Myocyte (in vitro differentiated cells): ENCODE data around the gene LCN15. TPM values are rescaled to one million over a fixed set of nuclear protein-coding genes. Genes with fewer than 3 reads are reported as not detected.
A peak's percentile ranks its signal among the peaks of the same experiment; 100 is the strongest.

Source experiments
- DNase-seq: peaks from one replicate; pipeline ENCODE4 v3.0.0-alpha.2; 2012; ENCODE audit warnings: low read depth
- total RNA-seq: library from RNA; depleted of rRNA; stranded (reverse); fragments of >200 nt; gene quantifications from 2 replicates; pipeline ENCODE4 v1.2.3, GENCODE V29; 2014

LCN15 gene
- total RNA-seq, 1 donor from 2014 or later: not detected

DNA sequence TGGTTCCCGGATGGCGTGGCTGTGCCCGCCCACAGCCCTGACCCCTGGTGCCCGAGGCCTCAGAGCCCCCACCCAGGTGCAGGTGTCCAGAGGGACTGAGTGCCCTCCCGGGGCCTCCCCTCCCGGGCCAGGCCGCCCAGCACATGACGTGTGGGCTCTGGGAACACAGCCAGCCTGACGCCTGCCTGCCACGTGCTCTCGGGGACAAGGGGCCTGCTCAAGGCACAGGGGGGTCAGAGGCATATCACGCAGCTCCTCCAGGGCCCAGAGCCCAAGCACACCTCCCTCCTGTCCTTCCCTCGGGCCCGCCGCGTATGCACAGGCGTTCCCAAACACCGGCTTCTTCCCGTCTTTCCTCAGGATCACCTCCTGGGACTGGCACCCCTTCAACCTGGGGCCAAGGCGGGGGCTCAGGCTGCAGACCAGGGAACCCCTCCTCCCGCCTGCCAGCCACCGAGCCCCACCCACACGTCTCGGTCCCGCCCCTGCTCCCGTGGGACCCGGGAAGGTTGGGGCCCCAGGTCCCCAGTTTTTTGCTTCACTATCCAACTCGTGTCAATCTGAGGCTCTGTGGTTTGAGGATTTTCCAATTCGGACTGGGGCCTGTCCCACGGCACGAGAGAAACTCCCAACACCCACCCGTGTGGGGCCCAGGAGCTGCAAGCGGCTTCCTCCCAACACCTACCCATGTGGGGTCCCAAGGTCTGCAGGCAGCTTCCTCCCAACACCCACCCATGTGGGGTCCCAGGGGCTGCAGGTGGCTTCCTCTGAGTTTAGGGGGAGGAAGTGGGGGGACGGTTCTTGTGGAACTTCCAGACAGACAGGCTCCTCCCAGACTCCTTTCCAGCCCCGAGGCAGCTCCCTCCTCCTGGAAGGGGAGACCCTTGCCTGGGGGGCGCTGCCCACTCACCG, 23.1 kb downstream of the LCN15 start:
- no peak for DNase-seq

DNA sequence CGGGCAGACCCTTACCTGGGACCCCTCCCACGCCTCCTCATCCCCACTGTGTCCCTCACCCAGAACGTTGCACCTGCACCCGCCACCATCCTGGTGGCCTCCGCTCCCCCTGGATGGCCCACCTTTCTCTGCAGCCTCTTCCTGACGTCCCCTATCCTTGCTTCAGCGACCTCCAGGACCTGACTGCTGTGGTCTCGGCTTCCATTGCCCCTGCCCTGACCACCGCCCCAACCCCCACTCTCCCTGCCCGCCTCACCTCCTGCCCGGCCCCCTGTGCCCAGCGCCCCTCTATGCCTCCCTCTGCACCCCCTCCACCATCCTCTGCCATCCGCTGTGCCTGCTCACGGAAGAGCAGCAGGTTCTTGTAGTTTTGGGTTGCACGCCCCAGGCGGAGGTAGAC, 23.8 kb downstream of the LCN15 start:
- DNase-seq: no peak

DNA sequence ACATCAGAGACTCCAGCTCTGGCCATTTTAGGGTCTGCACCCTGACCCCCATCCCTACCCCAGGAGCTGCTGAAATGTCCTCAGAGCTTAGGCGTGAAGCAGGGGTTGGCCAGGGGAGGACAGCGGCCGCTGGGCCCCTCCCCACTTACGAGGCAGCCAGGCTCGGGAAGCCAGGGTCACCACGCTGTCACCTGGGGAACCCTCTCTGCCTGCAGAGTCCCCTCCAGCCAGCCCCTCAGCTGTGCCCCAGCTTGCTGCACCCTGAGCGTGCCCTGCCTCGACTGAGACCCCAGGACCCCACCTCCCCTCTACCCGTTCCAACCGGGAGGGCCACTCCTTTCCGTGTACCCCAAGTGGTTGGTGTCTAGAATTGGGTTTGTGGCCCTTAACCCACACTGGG, 24.2 kb downstream of the LCN15 start:
- no peak for DNase-seq

DNA sequence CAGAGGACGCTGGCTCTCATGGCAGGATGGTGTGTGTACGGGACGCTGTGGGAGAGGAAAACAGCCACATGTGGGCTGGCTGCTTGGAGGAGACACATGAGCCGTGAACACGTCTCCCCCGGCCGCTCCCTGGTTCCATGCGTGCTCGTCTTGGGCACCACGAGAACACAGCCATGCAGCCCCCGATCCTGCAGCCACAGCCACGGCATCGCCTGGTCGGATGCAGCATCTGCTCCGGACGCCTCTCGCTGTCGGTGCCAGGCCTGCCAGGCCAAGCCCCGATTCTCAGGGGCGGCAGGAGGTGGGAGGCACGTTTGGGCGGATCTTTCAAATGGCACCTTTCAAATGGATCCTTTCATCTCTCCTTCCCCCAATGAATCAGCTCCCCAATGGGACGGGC, 24.8 kb downstream of the LCN15 start:
- no peak for DNase-seq

DNA sequence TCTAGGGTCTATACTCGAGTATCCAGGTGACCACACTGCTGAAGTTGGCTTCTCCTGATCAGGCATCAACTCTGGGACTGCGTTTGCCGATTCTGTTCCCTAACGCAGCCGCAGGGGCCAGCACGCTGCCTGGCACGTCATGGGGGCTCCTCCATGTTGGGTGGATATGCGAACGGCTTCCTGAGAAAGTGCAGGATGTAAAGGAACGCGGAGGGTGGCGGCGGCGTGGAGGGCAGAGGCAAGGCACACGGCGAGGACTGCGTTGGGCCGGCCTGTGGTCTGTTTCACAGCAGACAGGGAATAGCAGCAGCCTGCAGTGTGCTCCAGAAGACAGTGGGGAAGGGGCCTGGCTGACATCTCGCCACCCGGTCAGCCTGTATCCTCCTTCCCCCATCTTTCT, 25.4 kb downstream of the LCN15 start:
- no peak for DNase-seq

DNA sequence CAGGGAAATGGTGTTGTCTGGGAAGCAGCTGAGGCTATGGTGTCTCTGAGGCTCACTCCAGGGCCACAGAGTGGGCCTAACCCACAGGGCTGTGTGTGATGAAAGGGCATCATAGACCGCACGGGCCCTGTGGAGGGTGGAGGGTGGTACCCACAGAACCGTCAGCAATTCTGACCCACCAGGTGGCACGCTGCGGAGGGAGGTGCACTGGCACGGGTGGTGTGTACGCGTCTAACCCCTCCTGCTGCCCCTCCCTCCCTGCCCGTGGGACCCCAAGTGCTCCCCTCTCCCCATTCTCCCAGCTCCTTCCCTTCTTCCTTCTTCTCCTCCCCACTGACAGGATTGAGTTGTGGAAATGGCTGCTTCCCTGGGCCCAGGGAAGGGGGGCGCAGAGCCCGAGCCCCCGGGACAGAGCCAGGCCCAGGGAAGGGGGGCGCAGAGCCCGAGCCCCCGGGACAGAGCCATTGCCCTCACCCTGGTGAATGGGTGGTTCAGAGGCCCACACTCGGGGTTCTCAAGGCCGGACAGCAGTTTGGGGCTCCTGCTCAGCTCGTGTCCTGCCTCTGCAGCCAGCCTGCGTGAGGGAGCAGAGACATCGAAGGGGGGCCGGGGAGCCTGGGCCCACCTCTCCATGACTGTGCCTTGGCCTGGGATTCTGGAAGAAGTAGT, 28.4 kb downstream of the LCN15 start:
- no peak for DNase-seq

DNA sequence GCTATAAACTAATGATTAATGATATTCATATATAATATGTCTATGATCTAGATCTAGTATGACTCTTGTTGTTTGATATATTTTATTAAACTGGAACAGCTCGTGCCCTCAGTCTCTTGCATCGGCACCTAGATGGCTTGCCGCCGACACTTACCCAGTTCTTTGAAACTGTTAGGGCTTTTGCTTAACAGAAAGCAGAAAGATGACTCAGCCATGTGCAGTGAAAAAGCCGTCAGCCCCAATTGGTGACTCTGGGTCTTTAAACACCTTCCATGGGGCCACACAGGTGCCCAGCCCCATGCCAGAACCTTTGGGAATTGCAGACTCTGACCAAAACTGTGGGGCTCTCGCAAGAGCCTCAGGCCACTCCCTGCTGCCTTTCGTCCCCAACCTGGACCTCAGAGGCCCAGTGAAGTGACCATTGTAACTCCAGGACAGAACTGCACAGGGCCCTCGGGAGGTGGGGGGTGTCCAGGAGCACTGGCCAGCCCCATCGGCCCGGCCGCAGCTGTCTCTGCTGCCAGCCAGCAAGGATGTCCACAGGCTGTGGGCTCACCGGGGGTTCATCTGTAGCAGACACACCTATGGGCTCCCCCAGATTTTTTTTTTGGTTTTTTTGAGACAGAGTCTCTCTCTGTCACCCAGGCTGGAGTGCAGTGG, 29.4 kb downstream of the LCN15 start:
- no peak for DNase-seq

DNA sequence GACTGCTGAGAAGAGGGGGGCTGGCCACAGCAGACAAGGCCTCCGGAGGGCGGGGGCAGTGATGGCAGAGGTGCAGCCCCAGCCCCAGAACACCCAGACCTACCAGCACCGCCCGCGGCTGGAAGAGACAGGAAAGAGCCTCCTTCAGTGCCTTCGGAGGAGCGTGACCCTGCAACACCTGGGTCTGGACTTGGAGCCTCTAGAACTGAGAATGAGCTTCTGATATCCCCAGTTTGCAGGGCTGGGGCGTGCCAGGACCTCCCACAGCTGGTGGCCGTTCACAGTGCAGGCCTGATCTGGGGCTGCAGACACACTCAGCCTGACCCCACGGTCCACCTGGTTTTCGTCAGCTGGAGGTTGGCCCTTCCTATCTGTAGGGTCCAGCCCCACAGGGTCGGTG, 30.7 kb downstream of the LCN15 start:
- DNase-seq: no peak

DNA sequence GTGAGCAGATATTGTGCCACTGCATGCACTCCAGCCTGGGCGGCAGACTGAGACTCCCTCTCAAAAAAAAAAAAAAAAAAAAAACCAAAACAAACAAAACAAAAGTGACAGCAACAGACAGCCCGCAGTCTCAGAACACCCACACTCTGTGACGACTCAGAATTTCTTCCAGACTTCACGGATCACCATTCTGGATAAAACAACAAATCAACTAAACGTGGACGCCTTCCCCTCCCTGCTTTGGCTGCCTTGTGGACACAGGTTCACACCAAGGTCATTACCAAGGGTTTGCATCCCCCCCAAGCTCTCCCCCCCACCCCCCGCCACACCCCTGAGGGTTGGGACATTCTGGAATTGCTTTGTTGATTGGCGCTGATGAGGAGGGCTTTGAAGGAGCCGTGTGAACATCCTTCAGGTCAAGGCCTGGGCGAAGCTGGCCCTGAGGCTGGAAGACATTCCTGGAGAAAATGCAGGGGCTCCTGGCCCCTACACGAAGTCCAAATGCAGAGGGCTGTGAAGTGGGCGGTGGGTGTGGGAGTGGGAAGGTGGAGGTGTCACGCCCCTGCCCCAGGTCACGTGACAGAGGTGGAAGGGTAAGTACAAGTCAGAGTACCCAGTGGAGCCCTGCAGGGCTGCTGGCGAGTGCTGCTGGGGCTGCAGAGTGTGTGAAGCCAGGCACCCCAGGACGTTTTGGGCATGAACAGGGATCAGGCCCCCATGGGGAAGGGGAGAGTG, 31.7 kb downstream of the LCN15 start:
- no peak for DNase-seq

DNA sequence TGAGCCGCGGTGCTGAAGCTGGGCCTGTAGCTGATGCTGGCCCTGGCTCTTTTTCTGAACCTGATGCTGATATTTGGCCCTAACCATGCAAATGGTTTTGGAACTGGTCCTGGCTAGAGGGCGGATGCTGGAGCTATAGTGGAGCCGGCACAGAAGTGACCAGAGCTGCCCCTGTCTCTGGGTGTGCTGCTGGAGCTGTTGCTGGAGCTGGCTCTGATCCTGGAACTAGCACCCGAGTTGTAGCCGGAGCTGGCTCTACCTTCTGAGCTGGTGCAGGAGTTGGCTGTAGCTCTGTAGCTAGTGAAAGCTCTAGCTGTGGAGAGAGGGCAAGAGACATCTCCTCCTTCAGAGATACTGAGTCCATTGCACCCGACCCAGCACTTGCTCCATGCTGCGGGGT, 34.4 kb downstream of the LCN15 start:
- DNase-seq: no peak

DNA sequence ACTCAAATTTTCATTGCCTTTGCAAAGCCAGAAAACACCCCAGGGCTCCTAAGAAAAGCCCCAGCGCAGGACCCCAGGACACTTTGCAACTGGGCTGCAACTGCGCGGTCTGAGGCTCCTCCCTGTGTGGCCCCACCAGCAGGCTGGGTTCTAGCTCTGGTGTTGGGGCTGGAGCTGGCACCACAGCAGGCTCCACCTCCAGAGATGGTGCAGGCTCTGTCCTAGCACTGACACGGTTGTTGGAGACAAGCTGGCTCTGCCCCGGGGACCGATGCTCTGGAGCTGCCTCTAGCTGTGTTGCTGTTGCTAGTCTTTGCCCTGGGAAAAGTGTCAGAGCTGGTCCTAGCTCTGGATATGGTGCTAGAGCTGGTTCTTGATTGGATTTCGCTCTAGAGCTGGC, 35.2 kb downstream of the LCN15 start:
- DNase-seq: no peak

DNA sequence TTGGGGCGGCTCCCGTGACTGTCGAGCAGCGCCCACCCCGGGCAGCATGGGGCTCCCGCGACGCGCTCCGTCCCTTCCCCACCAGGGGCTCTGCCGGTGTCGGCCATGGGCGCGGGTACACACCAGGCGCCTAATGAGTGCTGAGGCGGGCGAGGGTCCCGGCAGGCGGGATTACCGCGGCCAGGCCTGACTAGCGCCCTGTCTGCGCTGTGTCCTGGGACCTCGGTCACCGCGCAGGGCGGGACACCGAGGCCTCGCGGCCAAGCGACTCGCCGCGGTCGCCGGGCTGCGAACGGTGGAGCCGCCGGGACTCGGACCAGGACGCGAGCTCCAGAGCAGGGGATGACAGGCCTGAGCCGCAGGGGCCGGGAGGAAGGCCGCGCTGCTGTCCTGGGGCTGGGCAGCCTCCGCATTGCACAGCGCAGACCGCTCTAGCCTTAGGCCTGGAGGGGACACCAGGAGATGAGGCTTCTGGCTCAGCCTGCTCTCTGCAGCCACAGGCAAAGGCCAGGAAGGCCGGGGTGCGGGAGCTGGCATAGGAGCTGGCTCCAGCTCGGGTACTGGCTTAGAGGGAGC, 35.7 kb downstream of the LCN15 start:
- DNase-seq: peak; percentile 46

DNA sequence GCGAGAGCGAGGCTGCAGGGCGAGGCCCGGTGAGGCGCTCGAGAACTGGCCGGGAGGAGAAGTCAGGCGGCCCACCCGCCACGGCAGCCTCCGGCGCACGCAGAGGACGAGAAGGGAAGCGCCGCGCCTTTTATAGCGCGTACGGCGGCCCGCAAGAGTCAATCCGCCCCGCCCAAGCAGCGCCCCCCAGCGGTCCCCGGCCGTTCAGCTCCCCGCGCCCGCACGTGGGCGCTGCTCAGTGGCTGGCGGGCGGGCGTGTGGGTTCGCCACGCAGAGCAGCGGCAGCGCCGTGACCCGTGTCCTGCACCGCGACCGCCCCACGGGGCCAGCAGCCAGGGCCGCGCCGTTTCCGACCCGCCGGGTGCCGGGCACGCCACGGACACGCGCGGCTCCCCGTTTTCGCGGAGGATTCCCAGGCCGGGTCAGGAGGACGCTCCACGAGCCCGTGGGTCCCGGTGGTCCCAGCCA, 36.2 kb downstream of the LCN15 start:
- peak; percentile 89 for DNase-seq

DNA sequence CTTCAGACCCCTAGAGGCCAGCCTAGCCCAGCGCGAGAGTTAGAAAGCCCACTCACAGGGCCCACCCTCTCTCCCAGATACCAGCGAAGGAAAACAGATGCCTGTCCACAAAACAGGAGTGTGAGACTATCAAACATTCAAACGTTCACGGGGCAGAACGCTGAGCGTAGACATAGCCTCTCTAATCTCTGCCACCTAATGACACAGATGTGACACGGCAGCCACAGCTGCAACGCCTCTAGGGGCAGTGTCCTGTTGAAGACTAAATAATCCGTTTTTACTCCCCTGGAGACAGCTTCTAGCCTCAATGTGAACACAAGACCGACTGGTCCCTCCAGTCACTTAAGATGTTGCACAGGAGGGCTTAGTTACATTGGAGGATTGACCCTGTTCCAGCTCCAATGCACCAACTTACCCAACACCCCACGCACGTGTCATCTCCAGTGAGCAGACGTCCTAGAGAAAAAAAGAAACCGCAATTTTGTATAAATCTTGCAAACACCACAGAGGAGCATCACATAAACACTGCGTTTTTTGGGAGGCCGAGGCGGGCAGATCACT, 37.6 kb downstream of the LCN15 start:
- DNase-seq: peak; percentile 31

DNA sequence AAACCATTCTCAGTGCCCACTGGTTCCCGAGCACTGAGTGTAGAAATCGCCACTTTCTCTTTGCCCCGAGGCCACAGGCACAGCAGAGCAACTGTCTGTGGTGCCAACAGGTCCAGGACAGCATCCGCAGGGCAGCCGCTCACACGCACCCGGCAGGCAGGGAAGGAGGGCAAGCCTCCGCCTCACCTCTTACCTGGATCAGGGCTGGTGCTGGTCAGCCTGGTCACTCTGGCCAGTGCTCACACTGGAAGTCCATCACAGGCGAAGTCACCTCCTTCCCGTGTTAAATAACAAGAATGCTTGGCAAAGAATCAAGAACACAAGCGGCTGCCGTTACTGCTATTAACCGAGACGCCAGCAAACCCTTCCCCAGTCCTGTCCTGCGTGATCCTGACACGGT, 38.2 kb downstream of the LCN15 start:
- DNase-seq: no peak

DNA sequence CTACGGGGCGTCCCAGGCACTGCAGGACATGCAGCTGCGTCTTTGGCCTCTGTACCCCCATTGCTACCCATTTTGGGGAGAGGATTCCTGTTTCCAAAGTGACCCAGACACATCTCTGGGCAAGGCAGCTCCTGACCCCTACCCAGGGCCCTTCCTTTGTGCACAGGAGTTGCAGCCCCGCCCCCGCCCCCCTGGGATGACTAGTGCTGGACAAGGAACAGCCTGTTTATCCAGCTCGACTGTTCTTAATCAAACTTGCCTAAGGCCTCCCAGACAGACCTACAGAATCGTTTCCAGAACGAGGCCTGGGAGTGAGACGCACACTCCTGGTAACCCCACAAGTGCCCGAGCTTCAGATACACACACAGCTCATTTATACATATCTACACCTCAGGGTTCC, 38.7 kb downstream of the LCN15 start:
- no peak for DNase-seq

DNA sequence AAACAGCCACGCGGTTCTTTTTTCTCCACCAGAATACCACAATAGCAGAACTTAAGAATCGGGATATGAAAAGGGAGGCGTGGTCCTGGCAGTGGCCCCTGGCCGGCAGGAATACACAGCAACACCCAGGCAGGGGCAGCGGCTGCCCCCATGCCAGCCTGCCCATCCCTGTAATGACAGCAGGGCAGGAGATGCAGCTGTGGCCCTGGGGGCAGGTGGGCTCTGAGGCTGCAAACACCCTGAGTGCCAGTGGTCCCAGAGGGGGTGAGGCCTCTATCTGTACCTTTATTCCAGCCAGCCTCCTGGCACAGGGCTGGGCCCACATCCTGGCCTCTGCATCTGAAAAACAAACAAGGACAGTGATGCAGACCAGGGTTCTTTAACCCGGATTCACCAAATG, 39.5 kb downstream of the LCN15 start:
- DNase-seq: no peak

DNA sequence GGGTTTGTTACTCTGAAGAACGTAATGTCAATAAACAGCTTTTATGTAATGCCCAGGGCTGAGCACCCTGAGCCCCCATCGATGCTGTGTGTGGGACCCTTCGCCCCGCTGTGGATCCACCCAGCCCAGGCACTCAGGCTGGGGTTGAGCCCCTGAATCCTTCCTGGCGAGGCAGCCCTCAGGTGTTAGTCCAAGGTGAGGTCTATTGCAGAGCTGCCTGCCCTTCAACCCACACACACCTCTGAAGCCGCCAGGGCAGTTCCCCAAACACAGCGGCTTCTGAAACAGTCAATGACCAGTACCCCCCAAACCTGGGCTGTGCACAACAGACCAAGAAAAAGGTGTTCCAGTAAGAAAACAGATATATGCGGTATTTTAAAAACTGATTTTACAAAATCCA, 40.3 kb downstream of the LCN15 start:
- DNase-seq: no peak

DNA sequence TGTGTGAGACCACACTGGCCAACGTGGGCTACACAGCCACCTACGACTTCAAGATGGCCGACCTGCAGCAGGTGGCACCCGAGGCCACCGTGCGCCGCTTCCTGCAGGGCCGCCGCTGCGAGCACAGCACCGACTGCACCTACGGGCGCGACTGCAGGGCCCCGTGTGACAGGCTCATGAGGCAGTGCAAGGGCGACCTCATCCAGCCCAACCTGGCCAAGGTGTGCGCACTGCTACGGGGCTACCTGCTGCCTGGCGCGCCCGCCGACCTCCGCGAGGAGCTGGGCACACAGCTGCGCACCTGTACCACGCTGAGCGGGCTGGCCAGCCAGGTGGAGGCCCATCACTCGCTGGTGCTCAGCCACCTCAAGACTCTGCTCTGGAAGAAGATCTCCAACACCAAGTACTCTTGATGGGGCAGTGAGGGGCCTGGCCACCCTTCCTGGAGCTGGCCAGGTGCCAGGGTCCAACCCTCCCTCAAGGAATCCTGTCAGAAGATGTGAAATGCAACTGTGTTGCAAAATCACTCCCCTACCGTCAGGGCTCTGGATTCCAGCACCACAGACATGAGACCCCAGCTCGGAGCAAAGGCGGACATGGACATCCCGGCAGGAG, 40.8 kb downstream of the LCN15 start:
- no peak for DNase-seq

DNA sequence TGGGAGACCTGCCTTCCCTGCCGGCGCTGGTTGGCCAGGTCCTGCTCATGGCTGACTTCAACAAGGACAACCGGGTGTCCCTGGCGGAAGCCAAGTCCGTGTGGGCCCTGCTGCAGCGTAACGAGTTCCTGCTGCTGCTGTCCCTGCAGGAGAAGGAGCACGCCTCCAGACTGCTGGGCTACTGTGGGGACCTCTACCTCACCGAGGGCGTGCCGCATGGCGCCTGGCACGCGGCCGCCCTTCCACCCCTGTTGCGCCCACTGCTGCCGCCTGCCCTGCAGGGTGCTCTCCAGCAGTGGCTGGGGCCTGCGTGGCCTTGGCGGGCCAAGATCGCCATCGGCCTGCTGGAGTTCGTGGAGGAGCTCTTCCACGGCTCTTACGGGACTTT, 41.4 kb downstream of the LCN15 start:
- no peak for DNase-seq
